K562 (cell line): Measurements from ENCODE around the gene SPTBN4. TPM values are rescaled to one million over a fixed set of nuclear protein-coding genes. Genes with fewer than 3 reads are reported as not detected.
A peak's percentile ranks its signal among the peaks of the same experiment; 100 is the strongest.

Experiments
- ATAC-seq: fragments of 200-7000 bp; cut with Tn5 transposase; 3 replicates; pipeline ENCODE4 v1.9.1; 2020; ENCODE audit warnings: moderate library complexity
- BruUV-seq: library from RNA; stranded (reverse); fragments of 400-500 nt; replicated peaks from 2 replicates; lab custom pipeline; 2021; lab: Mats Ljungman, UMichigan
- CTCF ChIA-PET: fragments of 300-600 bp; formaldehyde crosslinking; extraction: SDS; loops from one replicate; lab custom pipeline; 2021; ENCODE audit warnings: low intra/inter-chr PET ratio; lab: Yijun Ruan, JAX
- POLR2A ChIA-PET: fragments of 300-600, 350-650 bp; sonication (Branson Sonifier 250); formaldehyde crosslinking; extraction: SDS; loops from one replicate; lab custom pipeline; 2021; ENCODE audit warnings: antibody characterized with exemption, inconsistent platforms; lab: Yijun Ruan, JAX
- DNase-seq, 4 experiments: peaks; one replicate each; pipeline versions ENCODE4 v3.0.0 to v3.0.0-alpha.2; 2011 to 2018; ENCODE audit warnings: low spot score in 3 of 4, mixed read lengths in 3 of 4; ENCODE audit errors: extremely low read depth in 1 of 4
- FAIRE-seq: peaks from 2 replicates; lab custom pipeline; 2011; peaks lifted over from hg19 to GRCh38; lab: Jason Lieb, UNC
- H2AFZ ChIP-seq: 2 replicates; pipeline ENCODE4 v1.6.0; 2011; ENCODE audit warnings: low read depth, low read length, control low read depth, inconsistent platforms
- H3K27ac ChIP-seq: fragments of 200-600 bp; 3 replicates; pipeline ENCODE4 v1.8.0; 2011; ENCODE audit warnings: low read depth, mild to moderate bottlenecking, control low read depth, inconsistent platforms, low read length, moderate library complexity, mixed read lengths; ENCODE audit errors: extremely low read depth
- H3K27me3 ChIP-seq, 2 experiments: fragments of 300-600 bp in 1 of 2; 2 replicates in 1 of 2; 3 replicates in 1 of 2; pipeline versions ENCODE4 v1.6.0 to v1.8.0; 2011; ENCODE audit warnings: inconsistent platforms in 2 of 2, low read length in 2 of 2, mild to moderate bottlenecking in 1 of 2, mixed read lengths in 1 of 2, moderate library complexity in 1 of 2; ENCODE audit not compliant: control insufficient read depth in 2 of 2, insufficient read depth in 2 of 2
- H3K36me3 ChIP-seq: fragments of 300-600 bp; 3 replicates; pipeline ENCODE4 v1.8.0; 2011; ENCODE audit warnings: mild to moderate bottlenecking, low read length, inconsistent platforms; ENCODE audit not compliant: control insufficient read depth, insufficient read depth
- H3K4me1 ChIP-seq, 2 experiments: fragments of 200-600 bp in 1 of 2; replicated peaks in 1 of 2; 2 replicates in 1 of 2; 3 replicates in 1 of 2; pipeline versions ENCODE4 v1.5.1 to v1.8.0; 2011; ENCODE audit warnings: inconsistent platforms in 2 of 2, low read length in 2 of 2, mild to moderate bottlenecking in 1 of 2, mixed read lengths in 1 of 2, moderate library complexity in 1 of 2; ENCODE audit not compliant: control insufficient read depth in 2 of 2, insufficient read depth in 2 of 2
- H3K4me2 ChIP-seq: 2 replicates; pipeline ENCODE4 v1.6.1; 2011; ENCODE audit warnings: low read length, control low read depth, inconsistent platforms, mixed read lengths; ENCODE audit not compliant: insufficient read depth
- H3K4me3 ChIP-seq: fragments of 200-600 bp; sonication (generic), shearing (Covaris generic); 2 replicates; pipeline ENCODE4 v1.5.1; 2016; ENCODE audit warnings: control low read depth, inconsistent platforms
- H3K79me2 ChIP-seq: fragments of 200-600 bp; 3 replicates; pipeline ENCODE4 v1.8.0; 2011; ENCODE audit warnings: low read length, inconsistent platforms; ENCODE audit not compliant: control insufficient read depth, insufficient read depth
- H3K9ac ChIP-seq, 2 experiments: 2 replicates each; pipeline versions ENCODE4 v1.6.0 to v1.6.1; 2011; ENCODE audit warnings: low read depth in 2 of 2, low read length in 2 of 2, control low read depth in 1 of 2, inconsistent platforms in 1 of 2, mild to moderate bottlenecking in 1 of 2, mixed read lengths in 1 of 2; ENCODE audit not compliant: insufficient read depth in 1 of 2
- H3K9me1 ChIP-seq: one replicate; pipeline ENCODE4 v1.6.0; 2011; ENCODE audit warnings: inconsistent platforms, mild to moderate bottlenecking, low read length, moderate library complexity; ENCODE audit not compliant: control insufficient read depth, insufficient read depth
- H3K9me3 ChIP-seq: replicated peaks from 2 replicates; pipeline ENCODE4 v1.5.1; 2011; ENCODE audit warnings: low read depth, low read length, inconsistent platforms; ENCODE audit not compliant: control insufficient read depth, insufficient read depth
- H4K20me1 ChIP-seq: replicated peaks from 2 replicates; pipeline ENCODE4 v1.6.1; 2011; ENCODE audit warnings: low read length, inconsistent platforms, mixed read lengths; ENCODE audit not compliant: control insufficient read depth, insufficient read depth
- ATF4 ChIP-seq: fragments of 450-650 bp; formaldehyde crosslinking; IDR thresholded peaks from 2 replicates; pipeline ENCODE4 v1.4.0; 2022; ENCODE audit warnings: mild to moderate bottlenecking, moderate library complexity
- CBX1 ChIP-seq: sonication (generic); IDR thresholded peaks from 2 replicates; pipeline ENCODE4 v1.6.1; 2016; ENCODE audit warnings: antibody characterized with exemption, low read depth, mild to moderate bottlenecking
- MTA3 ChIP-seq: fragments of 450-650 bp; formaldehyde crosslinking; IDR thresholded peaks from 2 replicates; pipeline ENCODE4 v1.6.1; 2017; ENCODE audit warnings: mild to moderate bottlenecking, borderline replicate concordance
- MYC ChIP-seq, 2 experiments: fragments of 250-450 bp in 1 of 2; sonication (Bioruptor Pico) in 1 of 2; IDR thresholded peaks; 2 replicates each; pipeline versions ENCODE4 v1.5.1 to v1.6.1; 2012 to 2021; ENCODE audit warnings: low read depth in 2 of 2, borderline replicate concordance in 1 of 2, improper control_type of control experiment in 1 of 2, low read length in 1 of 2, mild to moderate bottlenecking in 1 of 2, moderate library complexity in 1 of 2
- PRDM10 ChIP-seq: fragments of 450-650 bp; IDR thresholded peaks from 2 replicates; pipeline ENCODE4 v1.6.1; 2018; ENCODE audit not compliant: partially characterized antibody
- RBBP5 ChIP-seq: fragments of 200-600 bp; sonication (generic); IDR thresholded peaks from 2 replicates; pipeline ENCODE4 v1.6.1; 2012; ENCODE audit warnings: borderline replicate concordance, mild to moderate bottlenecking, low read length, control low read depth, inconsistent platforms; ENCODE audit not compliant: insufficient read depth, poor library complexity, severe bottlenecking
- ZBTB12 ChIP-seq: fragments of 250-450 bp; sonication (Bioruptor Pico); IDR thresholded peaks from 2 replicates; pipeline ENCODE4 v1.4.0; 2020
- ZBTB43 ChIP-seq: sonication (generic); formaldehyde crosslinking; IDR thresholded peaks from 2 replicates; pipeline ENCODE4 v1.8.0; 2023; ENCODE audit warnings: mild to moderate bottlenecking, missing genetic modification reagents
- WGBS: fragments of 100-300 bp; shearing (Covaris generic); methylation state at CpG from one replicate; pipeline ENCODE4 v1.1.6; 2016; ENCODE audit warnings: low coverage, mixed read lengths; ENCODE audit not compliant: insufficient coverage; ENCODE audit errors: missing lambda C conversion rate; 5-methylcytosine and 5-hydroxymethylcytosine counted together
- in situ Hi-C: fragments of 300-500 bp; cut with MboI; formaldehyde crosslinking; loops from 4 replicates; pipeline ENCODE4 v1.15.0; 2018; ENCODE audit warnings: inconsistent platforms, mixed read lengths
- intact Hi-C: fragments of 100-400 bp; cut with micrococcal nuclease; formaldehyde crosslinking; loops from 2 replicates; pipeline ENCODE4 v1.14.2; 2022
- polyA plus RNA-seq, 8 experiments: library from polyadenylated mRNA; depleted of rRNA in 4 of 8; stranded (reverse) in 5 of 8; unstranded in 3 of 8; fragments of >200 nt; fragmentation: Nextera tagmentation in 2 of 8; fragmentation: Illumina TruSeq in 1 of 8; extraction: Ambion mirVana in 2 of 8; extraction: Trizol in 1 of 8; gene quantifications; 2 replicates each; pipeline versions ENCODE4 v1.2.1 to v1.2.3, GENCODE V29; 2011 to 2014; ENCODE audit warnings: inconsistent platforms in 1 of 8, missing spikeins in 1 of 8
- total RNA-seq, 7 experiments: library from RNA; depleted of rRNA in 6 of 7; stranded (reverse); fragments of >200 nt in 6 of 7; fragmentation: Illumina TruSeq in 2 of 7; extraction: Trizol in 2 of 7; gene quantifications; 2 replicates each; pipeline versions ENCODE4 v1.2.1 to v1.2.3, GENCODE V29; 2011 to 2021; ENCODE audit warnings: low replicate concordance in 1 of 7

Gene SPTBN4
- total and polyA plus RNA-seq, 9 of the 15 experiments (the other 6 are each of a cell fraction or from before 2014, with no cell fraction given) = 0.01 to 1.5 (median 0.86) TPM

GRCh38 chr19:40424637-40425449 is 42.0 kb upstream of the SPTBN4 start (continued):
- TF ChIP-seq PRDM10 = peak; percentile 24

GRCh38 chr19:40425450-40426287 is 41.1 kb upstream of the SPTBN4 start, which contains the start of gene SERTAD1:
SERTAD1 (minus strand) TSS chr19:40425992; CDS start chr19:40423546, 2,446 bp downstream.
- CTCF ChIA-PET = no interaction called here
- Histone ChIP-seq H3K9ac (peak within 1 kb of the TSS; percentile 81 to 91), H3K27me3 (no peaks in the 10 kb centered on the region), H3K79me2 (peaks cover 41% of the 10 kb centered on the region), H3K27ac (peak within 1 kb of the TSS; percentile 90), H3K9me1 (no peaks in the 10 kb centered on the region), H3K9me3 (no peaks in the 10 kb centered on the region), H3K36me3 (peaks cover 13% of the 10 kb centered on the region; the same call in 2 of the 3 replicates), H3K4me2 (peak within 1 kb of the TSS; percentile 99), H4K20me1 (no peaks in the 10 kb centered on the region), H2AFZ (peak within 1 kb of the TSS; percentile 88), H3K4me1 (peaks cover 9 to 34% of the 10 kb centered on the region in 2 experiments; a peak in 4 of 5 replicates), H3K4me3 (peak within 1 kb of the TSS; percentile 80)
- intact Hi-C loops = no loop called here
- BruUV-seq = TSS peak; percentile 76
- ATAC-seq (peak; percentile 88), FAIRE-seq (peak; percentile 97), DNase-seq (peak; percentile 97 to 100 (median 98))
- WGBS = under 1% methylated on average over 72 of the region's 75 CpGs
- in situ Hi-C loops = no loop called here
- POLR2A ChIA-PET = interaction anchor here (0.6 to 5.7 kb wide), 19 partner anchors 8 to 178 kb away, joined by 3 to 34 read pairs (median 4); partner anchors contain the start of genes BLVRB and SERTAD3
- 0 out of 2 replicates have a peak, but pooled peaks have one; percentile 48 for TF ChIP-seq MYC (IDR thresholded peaks at IDR 0.05; ENCODE audit: low read depth, low read length)
- no peak for TF ChIP-seq MYC (CRISPR knock-in tag; IDR thresholded peaks at IDR 0.05; ENCODE audit: borderline replicate concordance, low read depth)
- peak; percentile 41; the same call in 1 of the 2 replicates for TF ChIP-seq ZBTB43 (CRISPR knock-in tag)
- TF ChIP-seq MTA3 = peak; percentile 71
- peak; percentile 55 for TF ChIP-seq RBBP5
- no peak for TF ChIP-seq ZBTB12 (CRISPR knock-in tag)
- TF ChIP-seq ATF4 (CRISPR knock-in tag) = no peak
- peak; percentile 36; the same call in 1 of the 2 replicates for TF ChIP-seq CBX1
